Mesenchymal stem cell (in vitro differentiated cells and primary cell): Measurements from ENCODE around the gene ARL5B.
A peak's percentile ranks its signal among the peaks of the same experiment; 100 is the strongest.

Experiments used
- DNase-seq: peaks from one replicate; pipeline ENCODE4 v3.0.0-alpha.2; 2013
- H2AFZ ChIP-seq: one replicate; pipeline ENCODE4 v1.6.1; 2013; ENCODE audit warnings: low read depth, mild to moderate bottlenecking, control low read depth, inconsistent platforms, low read length, moderate library complexity
- H2AK5ac ChIP-seq: 2 replicates; pipeline ENCODE4 v1.6.1; 2013; ENCODE audit warnings: low read length, moderate library complexity, mild to moderate bottlenecking, inconsistent platforms; ENCODE audit not compliant: severe bottlenecking
- H2BK120ac ChIP-seq: one replicate; pipeline ENCODE4 v1.6.1; 2013; ENCODE audit warnings: low read depth, mild to moderate bottlenecking, inconsistent platforms, low read length, moderate library complexity
- H2BK12ac ChIP-seq, 2 experiments: one replicate each; pipeline ENCODE4 v1.6.1; 2013; ENCODE audit warnings: inconsistent platforms in 2 of 2, low read length in 2 of 2, mild to moderate bottlenecking in 2 of 2, moderate library complexity in 2 of 2, control low read depth in 1 of 2
- H2BK15ac ChIP-seq: one replicate; pipeline ENCODE4 v1.6.1; 2013; ENCODE audit warnings: mild to moderate bottlenecking, low read depth, inconsistent platforms; ENCODE audit not compliant: poor library complexity, severe bottlenecking
- H2BK5ac ChIP-seq: 2 replicates; pipeline ENCODE4 v1.6.1; 2013; ENCODE audit warnings: low read depth, mild to moderate bottlenecking, low read length, control low read depth, inconsistent platforms; ENCODE audit not compliant: poor library complexity, severe bottlenecking
- H3K14ac ChIP-seq, 2 experiments: one replicate each; pipeline ENCODE4 v1.6.1; 2013; ENCODE audit warnings: inconsistent platforms in 2 of 2, low read length in 2 of 2, control low read depth in 1 of 2, mild to moderate bottlenecking in 1 of 2, moderate library complexity in 1 of 2
- H3K18ac ChIP-seq, 2 experiments: one replicate each; pipeline ENCODE4 v1.6.1; 2013; ENCODE audit warnings: inconsistent platforms in 2 of 2, low read length in 2 of 2, control low read depth in 1 of 2, low read depth in 1 of 2, mild to moderate bottlenecking in 1 of 2
- H3K23ac ChIP-seq, 2 experiments: one replicate each; pipeline ENCODE4 v1.6.1; 2013; ENCODE audit warnings: inconsistent platforms in 2 of 2, low read length in 2 of 2, mild to moderate bottlenecking in 2 of 2, moderate library complexity in 2 of 2, control low read depth in 1 of 2
- H3K27ac ChIP-seq: 2 replicates; pipeline ENCODE4 v1.5.1; 2013; ENCODE audit warnings: mild to moderate bottlenecking, moderate library complexity, low read length, control low read depth, inconsistent platforms; ENCODE audit not compliant: poor library complexity, severe bottlenecking
- H3K27me3 ChIP-seq, 2 experiments: 2 replicates each; pipeline versions ENCODE4 v1.6.1 to v1.7.0; 2013; ENCODE audit warnings: low read length in 2 of 2, mild to moderate bottlenecking in 2 of 2, moderate library complexity in 2 of 2, control low read depth in 1 of 2, inconsistent platforms in 1 of 2; ENCODE audit not compliant: control insufficient read depth in 1 of 2, insufficient read depth in 1 of 2
- H3K36me3 ChIP-seq, 2 experiments: 2 replicates each; pipeline versions ENCODE4 v1.6.1 to v1.7.0; 2013; ENCODE audit warnings: low read length in 2 of 2, control low read depth in 1 of 2, inconsistent platforms in 1 of 2, low read depth in 1 of 2, mild to moderate bottlenecking in 1 of 2; ENCODE audit not compliant: insufficient read depth in 2 of 2, control insufficient read depth in 1 of 2
- H3K4ac ChIP-seq, 2 experiments: one replicate each; pipeline ENCODE4 v1.6.1; 2013; ENCODE audit warnings: inconsistent platforms in 2 of 2, low read length in 2 of 2, mild to moderate bottlenecking in 2 of 2, moderate library complexity in 2 of 2, control low read depth in 1 of 2, low read depth in 1 of 2
- H3K4me1 ChIP-seq: 2 replicates; pipeline ENCODE4 v1.6.1; 2013; ENCODE audit warnings: low read depth, low read length, control low read depth; ENCODE audit not compliant: control insufficient read depth, insufficient read depth
- H3K4me2 ChIP-seq: 2 replicates; pipeline ENCODE4 v1.6.1; 2013; ENCODE audit warnings: low read length, mild to moderate bottlenecking, inconsistent platforms; ENCODE audit not compliant: poor library complexity, severe bottlenecking
- H3K4me3 ChIP-seq, 2 experiments: 2 replicates each; pipeline versions ENCODE4 v1.5.1 to v1.7.0; 2013; ENCODE audit warnings: low read length in 2 of 2, mild to moderate bottlenecking in 2 of 2, control low read depth in 1 of 2, low read depth in 1 of 2; ENCODE audit not compliant: insufficient read depth in 1 of 2
- H3K79me1 ChIP-seq: replicated peaks from 2 replicates; pipeline ENCODE4 v1.6.1; 2013; ENCODE audit warnings: mild to moderate bottlenecking, control low read depth, low read length, inconsistent platforms; ENCODE audit not compliant: poor library complexity, severe bottlenecking
- H3K9ac ChIP-seq: 2 replicates; pipeline ENCODE4 v1.7.0; 2013; ENCODE audit warnings: mild to moderate bottlenecking, low read length, moderate library complexity
- H3K9me3 ChIP-seq: 2 replicates; pipeline ENCODE4 v1.7.0; 2013; ENCODE audit warnings: mild to moderate bottlenecking, low read length; ENCODE audit not compliant: control insufficient read depth
- H4K8ac ChIP-seq: one replicate; pipeline ENCODE4 v1.6.1; 2013; ENCODE audit warnings: inconsistent platforms, mild to moderate bottlenecking, low read length, moderate library complexity
- H4K91ac ChIP-seq: one replicate; pipeline ENCODE4 v1.6.1; 2013; ENCODE audit warnings: mild to moderate bottlenecking, low read length, inconsistent platforms
- WGBS: methylation state at CpG from one replicate; pipeline ENCODE4 v1.1.7; 2013; ENCODE audit warnings: mixed read lengths; 5-methylcytosine and 5-hydroxymethylcytosine counted together

ARL5B gene

GRCh38 chr10:18668026-18668425, 8.8 kb downstream of the ARL5B start:
- Histone ChIP-seq H3K4ac (no peak overlapping the region), H3K36me3 (peaks cover 10 to 42% of the 10 kb centered on the region in 2 experiments), H3K4me2 (no peak overlapping the region), H3K9ac (no peak overlapping the region), H2BK5ac (no peak overlapping the region), H3K4me3 (no peak overlapping the region), H2AK5ac (no peak overlapping the region), H3K27ac (no peak overlapping the region), H3K79me1 (peaks cover 8% of the 10 kb centered on the region), H2AFZ (no peak overlapping the region), H3K23ac (no peak overlapping the region), H4K8ac (no peak overlapping the region), H3K14ac (no peak overlapping the region), H2BK120ac (no peak overlapping the region), H3K18ac (no peak overlapping the region), H4K91ac (no peak overlapping the region), H2BK12ac (no peak overlapping the region), H3K4me1 (peaks cover 3% of the 10 kb centered on the region), H3K27me3 (no peaks in the 10 kb centered on the region), H2BK15ac (no peak overlapping the region), H3K9me3 (no peaks in the 10 kb centered on the region)
- DNase-seq: no peak
- WGBS: no CpG with 5 or more reads among the region's 2 CpGs

- WGBS: no CpG with 5 or more reads among the region's 4 CpGs
- no peak overlapping the region for H3K4ac ChIP-seq
- no peak overlapping the region for H3K4me2 ChIP-seq
- H3K27ac ChIP-seq: no peak overlapping the region
- H3K14ac ChIP-seq: no peak overlapping the region
- H3K4me3 ChIP-seq: no peak overlapping the region
- no peak overlapping the region for H4K8ac ChIP-seq
- no peak overlapping the region for H2BK15ac ChIP-seq
- no peak overlapping the region for H4K91ac ChIP-seq
- no peak overlapping the region for H2AK5ac ChIP-seq
- no peaks in the 10 kb centered on the region for H3K9me3 ChIP-seq
- no peak overlapping the region for H2BK5ac ChIP-seq
- H2BK120ac ChIP-seq: no peak overlapping the region
- H3K79me1 ChIP-seq: peaks cover 11% of the 10 kb centered on the region
- no peak overlapping the region for H3K18ac ChIP-seq
- no peaks in the 10 kb centered on the region for H3K4me1 ChIP-seq
- H3K9ac ChIP-seq: no peak overlapping the region
- DNase-seq: peak; percentile 13
- H2BK12ac ChIP-seq: no peak overlapping the region
- H3K27me3 ChIP-seq: no peaks in the 10 kb centered on the region
- H3K36me3 ChIP-seq: peaks cover 7 to 59% of the 10 kb centered on the region in 2 experiments
- no peak overlapping the region for H2AFZ ChIP-seq
- no peak overlapping the region for H3K23ac ChIP-seq
Measured at GRCh38 chr10:18675086-18675801, 16.0 kb downstream of the ARL5B start.

GRCh38 chr10:18680754-18681153, 21.5 kb downstream of the ARL5B start:
- no peak overlapping the region for H2AK5ac ChIP-seq

DNA sequence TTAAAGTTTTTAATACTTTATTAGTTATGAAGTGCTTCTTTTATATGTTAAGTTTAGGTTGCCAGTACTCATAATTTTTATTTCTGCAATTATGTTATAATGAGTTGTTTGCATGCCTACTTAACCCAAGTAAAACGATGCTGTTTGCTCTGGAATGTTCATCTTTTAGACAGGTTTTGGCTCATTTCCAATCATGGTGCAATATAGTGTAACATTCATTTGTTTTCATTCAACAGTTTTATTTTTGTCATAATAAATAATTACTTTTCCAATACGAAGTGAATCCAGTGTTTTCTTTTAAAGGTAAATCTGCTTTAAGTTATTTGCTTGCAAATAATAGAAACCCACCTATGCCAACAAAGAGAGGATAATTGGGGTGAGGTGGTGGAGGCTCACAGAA, 22.1 kb downstream of the ARL5B start:
- Histone ChIP-seq H2AK5ac (no peak overlapping the region), H4K91ac (no peak overlapping the region), H3K14ac (no peak overlapping the region), H2BK15ac (no peak overlapping the region), H4K8ac (no peak overlapping the region), H3K27me3 (no peaks in the 10 kb centered on the region), H3K18ac (no peak overlapping the region), H3K79me1 (no peaks in the 10 kb centered on the region), H3K4ac (no peak overlapping the region), H3K4me3 (no peak overlapping the region), H3K4me1 (peaks cover 3% of the 10 kb centered on the region), H3K9me3 (no peaks in the 10 kb centered on the region), H2BK5ac (no peak overlapping the region), H2BK12ac (no peak overlapping the region), H3K27ac (peak overlapping the region; percentile 67), H3K4me2 (no peak overlapping the region), H3K23ac (no peak overlapping the region), H2AFZ (no peak overlapping the region), H3K36me3 (peaks cover 0 to 12% of the 10 kb centered on the region in 2 experiments), H3K9ac (no peak overlapping the region), H2BK120ac (no peak overlapping the region)
- WGBS: no CpG with 5 or more reads among the region's 2 CpGs
- peak; percentile 34 for DNase-seq

More at GRCh38 chr10:18680754-18681153, 21.5 kb downstream of the ARL5B start:
- Histone ChIP-seq H4K8ac (no peak overlapping the region), H3K4ac (no peak overlapping the region), H4K91ac (no peak overlapping the region), H3K4me2 (no peak overlapping the region), H3K14ac (no peak overlapping the region), H3K79me1 (no peaks in the 10 kb centered on the region), H2BK5ac (no peak overlapping the region), H2BK120ac (no peak overlapping the region), H2BK12ac (no peak overlapping the region), H2AFZ (no peak overlapping the region), H3K9ac (no peak overlapping the region), H3K4me1 (peaks cover 3% of the 10 kb centered on the region), H2BK15ac (no peak overlapping the region), H3K9me3 (no peaks in the 10 kb centered on the region), H3K18ac (no peak overlapping the region), H3K36me3 (peaks cover 0 to 16% of the 10 kb centered on the region in 2 experiments), H3K27ac (no peak overlapping the region), H3K23ac (no peak overlapping the region), H3K27me3 (no peaks in the 10 kb centered on the region), H3K4me3 (no peak overlapping the region)
- DNase-seq: peak; percentile 12
- 100% methylated on average over 2 of the region's 3 CpGs for WGBS
